Right atrium auricular region (tissue), 2 donors: Measurements from ENCODE around the gene MAB21L1. TPM values are rescaled to one million over a fixed set of nuclear protein-coding genes. Genes with fewer than 3 reads are reported as not detected.

ENCODE experiments used
- DNase-seq: peaks from one replicate; pipeline ENCODE4 v3.0.0-alpha.2; 2019; ENCODE audit warnings: low spot score
- H3K27ac ChIP-seq, 2 donors: fragments of 200-600 bp; sonication (generic); 1 replicate in 1 of 2; 2 replicates in 1 of 2; pipeline ENCODE4 v1.5.1; 2016 to 2019
- H3K27me3 ChIP-seq, 2 donors: fragments of 200-600 bp; sonication (generic); one replicate each; pipeline versions ENCODE4 v1.5.1 to v1.6.0; 2017 to 2019
- H3K36me3 ChIP-seq: fragments of 200-600 bp; sonication (generic); one replicate; pipeline ENCODE4 v1.5.1; 2016
- H3K4me1 ChIP-seq, 2 donors: fragments of 200-600 bp; sonication (generic); one replicate each; pipeline versions ENCODE4 v1.5.1 to v1.6.0; 2017 to 2019
- H3K4me3 ChIP-seq, 2 donors: fragments of 200-600 bp; sonication (generic); 1 replicate in 1 of 2; 2 replicates in 1 of 2; pipeline ENCODE4 v1.5.1; 2017 to 2019; ENCODE audit warnings: mild to moderate bottlenecking in 1 of 2, moderate library complexity in 1 of 2
- H3K9me3 ChIP-seq, 2 donors: fragments of 200-600 bp; sonication (generic); one replicate each; pipeline ENCODE4 v1.5.1; 2019
- CTCF ChIP-seq, 2 donors: fragments of 200-600 bp; sonication (generic); IDR thresholded peaks; one replicate each; pipeline ENCODE4 v1.5.1; 2019; ENCODE audit warnings: antibody characterized with exemption in 2 of 2
- total RNA-seq, 2 donors: library from RNA; depleted of rRNA; stranded (reverse); fragments of >200 nt; gene quantifications; one replicate each; pipeline ENCODE4 v1.1.0, GENCODE V29; 2016

MAB21L1 gene
- total RNA-seq, 2 donors from 2014 or later: 0.83 to 0.85 TPM

GRCh38 chr13:35449821-35450220 is 26.7 kb downstream of the MAB21L1 start:
- TF ChIP-seq CTCF (IDR thresholded peaks at IDR 0.05): no peak
- peaks cover 7% of the 10 kb centered on the region for H3K36me3 ChIP-seq
- DNase-seq: no peak

GRCh38 chr13:35448465-35448864 is 28.0 kb downstream of the MAB21L1 start:
- no peaks in the 10 kb centered on the region for H3K27me3 ChIP-seq
- TF ChIP-seq CTCF (IDR thresholded peaks at IDR 0.05): no peak
- no peaks in the 10 kb centered on the region for H3K4me1 ChIP-seq
- no peak overlapping the region for H3K27ac ChIP-seq
- DNase-seq: no peak
- H3K9me3 ChIP-seq: no peaks in the 10 kb centered on the region
- H3K4me3 ChIP-seq: no peak overlapping the region
- peaks cover 7% of the 10 kb centered on the region for H3K36me3 ChIP-seq

More at GRCh38 chr13:35449821-35450220, 26.7 kb downstream of the MAB21L1 start:
- Histone ChIP-seq H3K27me3 (no peaks in the 10 kb centered on the region), H3K4me3 (no peak overlapping the region), H3K27ac (no peak overlapping the region), H3K4me1 (no peaks in the 10 kb centered on the region), H3K9me3 (no peaks in the 10 kb centered on the region)
